Bronchial epithelial cell (primary cell): ENCODE measurements around the gene SLIT3. TPM values are rescaled to one million over a fixed set of nuclear protein-coding genes. Genes with fewer than 3 reads are reported as not detected.

ENCODE experiments used
- DNase-seq: peaks from one replicate; pipeline ENCODE4 v3.0.0-alpha.2; 2010; ENCODE audit warnings: low read depth
- FAIRE-seq: peaks from 2 replicates; lab custom pipeline; 2011; peaks lifted over from hg19 to GRCh38; lab: Jason Lieb, UNC
- H3K27me3 ChIP-seq: 2 replicates; pipeline ENCODE4 v1.5.1; 2011; ENCODE audit warnings: low read length; ENCODE audit not compliant: control insufficient read depth, insufficient read depth
- H3K36me3 ChIP-seq: 2 replicates; pipeline ENCODE4 v1.5.1; 2011; ENCODE audit warnings: low read length; ENCODE audit not compliant: control insufficient read depth, insufficient read depth
- H3K4me3 ChIP-seq: 2 replicates; pipeline ENCODE4 v1.5.1; 2011; ENCODE audit warnings: mild to moderate bottlenecking, low read depth, low read length, control low read depth
- total RNA-seq: library from RNA; depleted of rRNA; stranded (reverse); fragments of >200 nt; gene quantifications from 2 replicates; pipeline ENCODE4 v1.2.1, GENCODE V29; 2014
- TF ChIP-seq, protein P1 (sequence below): IDR thresholded peaks from 2 replicates; pipeline ENCODE4 v1.5.1; 2011; ENCODE audit warnings: mild to moderate bottlenecking, moderate library complexity, low read length, control low read depth, inconsistent platforms; ENCODE audit not compliant: insufficient read depth, severe bottlenecking

SLIT3 gene
- total RNA-seq, 1 donor from 2014 or later: 0.79 TPM

- no peak overlapping the region for H3K4me3 ChIP-seq
- H3K36me3 ChIP-seq: no peaks in the 10 kb centered on the region
- H3K27me3 ChIP-seq: no peaks in the 10 kb centered on the region
- DNase-seq: no peak
- FAIRE-seq: no peak
- TF ChIP-seq, protein P1, sequence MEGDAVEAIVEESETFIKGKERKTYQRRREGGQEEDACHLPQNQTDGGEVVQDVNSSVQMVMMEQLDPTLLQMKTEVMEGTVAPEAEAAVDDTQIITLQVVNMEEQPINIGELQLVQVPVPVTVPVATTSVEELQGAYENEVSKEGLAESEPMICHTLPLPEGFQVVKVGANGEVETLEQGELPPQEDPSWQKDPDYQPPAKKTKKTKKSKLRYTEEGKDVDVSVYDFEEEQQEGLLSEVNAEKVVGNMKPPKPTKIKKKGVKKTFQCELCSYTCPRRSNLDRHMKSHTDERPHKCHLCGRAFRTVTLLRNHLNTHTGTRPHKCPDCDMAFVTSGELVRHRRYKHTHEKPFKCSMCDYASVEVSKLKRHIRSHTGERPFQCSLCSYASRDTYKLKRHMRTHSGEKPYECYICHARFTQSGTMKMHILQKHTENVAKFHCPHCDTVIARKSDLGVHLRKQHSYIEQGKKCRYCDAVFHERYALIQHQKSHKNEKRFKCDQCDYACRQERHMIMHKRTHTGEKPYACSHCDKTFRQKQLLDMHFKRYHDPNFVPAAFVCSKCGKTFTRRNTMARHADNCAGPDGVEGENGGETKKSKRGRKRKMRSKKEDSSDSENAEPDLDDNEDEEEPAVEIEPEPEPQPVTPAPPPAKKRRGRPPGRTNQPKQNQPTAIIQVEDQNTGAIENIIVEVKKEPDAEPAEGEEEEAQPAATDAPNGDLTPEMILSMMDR: no peak
These were observed 75.0 kb downstream of the SLIT3 start for GRCh38 chr5:169225830-169226356.

DNA sequence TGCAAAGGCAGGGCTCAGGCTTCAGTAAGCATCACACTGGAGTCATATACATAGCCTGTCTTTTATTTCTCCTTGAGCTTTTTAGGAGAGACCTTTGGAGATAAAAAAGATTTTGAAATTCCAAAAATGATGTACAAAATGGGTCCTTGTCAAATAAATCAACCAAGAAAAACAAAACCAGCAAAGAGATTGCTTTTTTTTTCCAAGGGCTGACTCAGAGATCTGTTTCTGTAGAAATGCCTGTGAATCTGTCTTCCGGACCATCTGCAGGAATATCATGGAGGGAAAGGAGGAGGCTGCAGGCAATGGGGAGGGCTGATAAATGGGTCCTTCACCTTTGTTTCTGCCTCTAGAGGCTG lies 77.4 kb downstream of the SLIT3 start:
- TF ChIP-seq, protein P1: no peak
- Histone ChIP-seq H3K36me3 (no peaks in the 10 kb centered on the region), H3K27me3 (no peaks in the 10 kb centered on the region), H3K4me3 (no peak overlapping the region)
- DNase-seq (no peak), FAIRE-seq (no peak)

- H3K27me3 ChIP-seq: no peaks in the 10 kb centered on the region
- no peak for FAIRE-seq
- DNase-seq: no peak
- TF ChIP-seq, protein P1: no peak
- no peaks in the 10 kb centered on the region for H3K36me3 ChIP-seq
- H3K4me3 ChIP-seq: no peak overlapping the region
These were observed 77.9 kb downstream of the SLIT3 start for GRCh38 chr5:169222934-169223594.

- DNase-seq (no peak), FAIRE-seq (no peak)
- TF ChIP-seq, protein P1: no peak
- Histone ChIP-seq H3K4me3 (no peak overlapping the region), H3K27me3 (no peaks in the 10 kb centered on the region), H3K36me3 (no peaks in the 10 kb centered on the region)
These were observed 79.4 kb downstream of the SLIT3 start for GRCh38 chr5:169221519-169221918.

DNA sequence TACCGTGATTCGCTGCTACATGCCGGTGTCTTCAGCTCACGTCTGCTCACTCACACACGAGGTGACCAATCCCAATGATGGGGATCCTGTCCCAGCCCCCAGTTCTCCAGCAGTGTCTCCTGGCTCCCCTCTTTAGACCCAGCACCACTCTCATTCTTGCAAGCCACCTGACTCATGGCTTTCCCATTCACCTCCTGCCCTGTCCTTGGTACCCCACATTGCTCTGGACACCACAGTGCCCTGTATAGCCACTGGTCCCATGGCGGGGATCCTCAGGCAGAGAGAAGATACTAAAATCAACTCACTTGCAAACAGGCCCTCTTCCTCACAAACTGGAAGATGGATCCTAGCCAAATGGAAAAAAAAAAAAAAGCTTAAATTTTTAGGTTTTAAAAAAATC lies 81.0 kb downstream of the SLIT3 start:
- FAIRE-seq (no peak), DNase-seq (no peak)
- Histone ChIP-seq H3K36me3 (no peaks in the 10 kb centered on the region), H3K27me3 (no peaks in the 10 kb centered on the region), H3K4me3 (no peak overlapping the region)
- TF ChIP-seq, protein P1: no peak

- FAIRE-seq (no peak), DNase-seq (no peak)
- TF ChIP-seq, protein P1: no peak
These were observed 81.6 kb downstream of the SLIT3 start for GRCh38 chr5:169219351-169219750.

More at GRCh38 chr5:169219351-169219750, 81.6 kb downstream of the SLIT3 start:
- Histone ChIP-seq H3K36me3 (no peaks in the 10 kb centered on the region), H3K4me3 (no peak overlapping the region), H3K27me3 (no peaks in the 10 kb centered on the region)
